GM23338 (cell line): Measurements from ENCODE around the gene ZNF324. TPM values are rescaled to one million over a fixed set of nuclear protein-coding genes. Genes with fewer than 3 reads are reported as not detected.

Source experiments
- ATAC-seq: fragments of 200-7000 bp; cut with Tn5 transposase; 3 replicates; pipeline ENCODE4 v1.9.1; 2020
- DNase-seq: peaks from one replicate; pipeline ENCODE4 v3.0.0-alpha.2; 2015; ENCODE audit warnings: low spot score
- H2AFZ ChIP-seq: fragments of 200-600 bp; sonication (generic); 2 replicates; pipeline ENCODE4 v1.8.0; 2016; ENCODE audit warnings: antibody characterized with exemption, mild to moderate bottlenecking, moderate library complexity
- H3F3A ChIP-seq: fragments of 200-600 bp; sonication (generic); replicated peaks from 2 replicates; pipeline ENCODE4 v1.8.0; 2017; ENCODE audit warnings: antibody characterized with exemption, mixed run types, low read depth
- H3K27ac ChIP-seq: fragments of 200-600 bp; sonication (generic); 2 replicates; pipeline ENCODE4 v1.6.1; 2016; ENCODE audit warnings: low read depth
- H3K27me3 ChIP-seq: fragments of 200-600 bp; sonication (generic); 2 replicates; pipeline ENCODE4 v1.8.0; 2016; ENCODE audit warnings: mild to moderate bottlenecking, mixed run types, moderate library complexity; ENCODE audit not compliant: insufficient read depth
- H3K36me3 ChIP-seq: fragments of 200-600 bp; sonication (generic); 2 replicates; pipeline ENCODE4 v1.8.0; 2016; ENCODE audit warnings: mild to moderate bottlenecking; ENCODE audit not compliant: insufficient read depth
- H3K4me1 ChIP-seq: fragments of 200-600 bp; sonication (generic); 2 replicates; pipeline ENCODE4 v1.8.0; 2016; ENCODE audit warnings: mild to moderate bottlenecking, moderate library complexity; ENCODE audit not compliant: insufficient read depth
- H3K4me2 ChIP-seq: fragments of 200-600 bp; sonication (generic); 2 replicates; pipeline ENCODE4 v1.7.1; 2017; ENCODE audit warnings: mixed run types
- H3K4me3 ChIP-seq: fragments of 200-600 bp; sonication (generic); 2 replicates; pipeline ENCODE4 v1.6.1; 2016; ENCODE audit warnings: mixed run types
- H3K79me2 ChIP-seq: fragments of 200-600 bp; sonication (generic); replicated peaks from 2 replicates; pipeline ENCODE4 v1.8.0; 2017; ENCODE audit warnings: mild to moderate bottlenecking; ENCODE audit not compliant: insufficient read depth
- H3K9me2 ChIP-seq: fragments of 200-600 bp; sonication (generic); 2 replicates; pipeline ENCODE4 v1.8.0; 2017; ENCODE audit not compliant: insufficient read depth
- H4K20me1 ChIP-seq: fragments of 200-600 bp; sonication (generic); replicated peaks from 2 replicates; pipeline ENCODE4 v1.8.0; 2017; ENCODE audit warnings: mild to moderate bottlenecking; ENCODE audit not compliant: insufficient read depth
- H3K27ac Mint-ChIP-seq: 2 replicates; pipeline ENCODE4 v1.8.0; 2020; ENCODE audit warnings: inconsistent platforms, mild to moderate bottlenecking, moderate library complexity, mixed read lengths
- H3K27me3 Mint-ChIP-seq: 3 replicates; pipeline ENCODE4 v1.8.0; 2022; ENCODE audit warnings: low read depth, mild to moderate bottlenecking, moderate library complexity, mixed read lengths, inconsistent platforms; ENCODE audit not compliant: insufficient read depth, poor library complexity
- H3K36me3 Mint-ChIP-seq: 3 replicates; pipeline ENCODE4 v1.8.0; 2021; ENCODE audit warnings: low read depth, mild to moderate bottlenecking, inconsistent platforms, moderate library complexity, mixed read lengths
- H3K4me1 Mint-ChIP-seq: 3 replicates; pipeline ENCODE4 v1.8.0; 2020; ENCODE audit warnings: mild to moderate bottlenecking, inconsistent platforms, mixed read lengths
- H3K4me3 Mint-ChIP-seq: 3 replicates; pipeline ENCODE4 v1.8.0; 2021; ENCODE audit warnings: moderate library complexity, mild to moderate bottlenecking, inconsistent platforms, mixed read lengths
- H3K9me3 Mint-ChIP-seq: 3 replicates; pipeline ENCODE4 v1.8.0; 2020; ENCODE audit warnings: moderate library complexity, mild to moderate bottlenecking, inconsistent platforms, mixed read lengths
- CREB1 ChIP-seq: fragments of 250-450 bp; sonication (Bioruptor Pico); IDR thresholded peaks from 2 replicates; pipeline ENCODE4 v1.5.0; 2020; ENCODE audit warnings: low read depth, mild to moderate bottlenecking, moderate library complexity
- CTCF ChIP-seq, 2 experiments: fragments of 200-600 bp in 1 of 2; sonication (generic) in 1 of 2; conservative IDR thresholded peaks; 2 replicates each; pipeline versions ENCODE4 v1.5.1 to v1.6.1; 2016 to 2017; ENCODE audit warnings: antibody characterized with exemption in 2 of 2, low read depth in 2 of 2, mild to moderate bottlenecking in 2 of 2, moderate library complexity in 1 of 2
- EZH2 ChIP-seq: fragments of 200-600 bp; sonication (generic); IDR thresholded peaks from one replicate; pipeline ENCODE4 v1.8.0; 2017; ENCODE audit warnings: antibody characterized with exemption, mild to moderate bottlenecking, low read depth; ENCODE audit not compliant: unreplicated experiment
- EZH2phosphoT487 ChIP-seq: fragments of 200-600 bp; sonication (generic); IDR thresholded peaks from one replicate; pipeline ENCODE4 v1.8.1; 2018; ENCODE audit warnings: antibody characterized with exemption; ENCODE audit not compliant: unreplicated experiment
- JUNB ChIP-seq: IDR thresholded peaks from one replicate; pipeline ENCODE4 v1.6.1; 2016; ENCODE audit warnings: antibody characterized with exemption; ENCODE audit not compliant: unreplicated experiment
- NANOG ChIP-seq: IDR thresholded peaks from 2 replicates; pipeline ENCODE4 v1.6.1; 2016; ENCODE audit warnings: antibody characterized with exemption, borderline replicate concordance
- STAT1 ChIP-seq: IDR thresholded peaks from one replicate; pipeline ENCODE4 v1.6.1; 2016; ENCODE audit warnings: antibody characterized with exemption; ENCODE audit not compliant: unreplicated experiment
- polyA plus RNA-seq: library from polyadenylated mRNA; unstranded; fragments of >200 nt; fragmentation: Nextera tagmentation; extraction: Ambion mirVana; gene quantifications from 2 replicates; pipeline ENCODE4 v1.2.1, GENCODE V29; 2016
- total RNA-seq: library from RNA; depleted of rRNA; stranded (reverse); fragments of >200 nt; shearing (Covaris generic); gene quantifications from 2 replicates; pipeline ENCODE4 v1.2.3, GENCODE V29; 2014
- TF ChIP-seq, protein P1 (sequence below): fragments of 250-450 bp; sonication (Bioruptor Pico); IDR thresholded peaks from 2 replicates; pipeline ENCODE4 v1.5.0; 2020; ENCODE audit warnings: mild to moderate bottlenecking, moderate library complexity
- TF ChIP-seq, protein P2 (sequence below): IDR thresholded peaks from one replicate; pipeline ENCODE4 v1.6.1; 2018; ENCODE audit warnings: antibody characterized with exemption; ENCODE audit not compliant: unreplicated experiment

ZNF324 gene
- total and polyA plus RNA-seq, 2 experiments from 2014 or later, result 3.9 to 15.0 TPM

- TF ChIP-seq, protein P1, sequence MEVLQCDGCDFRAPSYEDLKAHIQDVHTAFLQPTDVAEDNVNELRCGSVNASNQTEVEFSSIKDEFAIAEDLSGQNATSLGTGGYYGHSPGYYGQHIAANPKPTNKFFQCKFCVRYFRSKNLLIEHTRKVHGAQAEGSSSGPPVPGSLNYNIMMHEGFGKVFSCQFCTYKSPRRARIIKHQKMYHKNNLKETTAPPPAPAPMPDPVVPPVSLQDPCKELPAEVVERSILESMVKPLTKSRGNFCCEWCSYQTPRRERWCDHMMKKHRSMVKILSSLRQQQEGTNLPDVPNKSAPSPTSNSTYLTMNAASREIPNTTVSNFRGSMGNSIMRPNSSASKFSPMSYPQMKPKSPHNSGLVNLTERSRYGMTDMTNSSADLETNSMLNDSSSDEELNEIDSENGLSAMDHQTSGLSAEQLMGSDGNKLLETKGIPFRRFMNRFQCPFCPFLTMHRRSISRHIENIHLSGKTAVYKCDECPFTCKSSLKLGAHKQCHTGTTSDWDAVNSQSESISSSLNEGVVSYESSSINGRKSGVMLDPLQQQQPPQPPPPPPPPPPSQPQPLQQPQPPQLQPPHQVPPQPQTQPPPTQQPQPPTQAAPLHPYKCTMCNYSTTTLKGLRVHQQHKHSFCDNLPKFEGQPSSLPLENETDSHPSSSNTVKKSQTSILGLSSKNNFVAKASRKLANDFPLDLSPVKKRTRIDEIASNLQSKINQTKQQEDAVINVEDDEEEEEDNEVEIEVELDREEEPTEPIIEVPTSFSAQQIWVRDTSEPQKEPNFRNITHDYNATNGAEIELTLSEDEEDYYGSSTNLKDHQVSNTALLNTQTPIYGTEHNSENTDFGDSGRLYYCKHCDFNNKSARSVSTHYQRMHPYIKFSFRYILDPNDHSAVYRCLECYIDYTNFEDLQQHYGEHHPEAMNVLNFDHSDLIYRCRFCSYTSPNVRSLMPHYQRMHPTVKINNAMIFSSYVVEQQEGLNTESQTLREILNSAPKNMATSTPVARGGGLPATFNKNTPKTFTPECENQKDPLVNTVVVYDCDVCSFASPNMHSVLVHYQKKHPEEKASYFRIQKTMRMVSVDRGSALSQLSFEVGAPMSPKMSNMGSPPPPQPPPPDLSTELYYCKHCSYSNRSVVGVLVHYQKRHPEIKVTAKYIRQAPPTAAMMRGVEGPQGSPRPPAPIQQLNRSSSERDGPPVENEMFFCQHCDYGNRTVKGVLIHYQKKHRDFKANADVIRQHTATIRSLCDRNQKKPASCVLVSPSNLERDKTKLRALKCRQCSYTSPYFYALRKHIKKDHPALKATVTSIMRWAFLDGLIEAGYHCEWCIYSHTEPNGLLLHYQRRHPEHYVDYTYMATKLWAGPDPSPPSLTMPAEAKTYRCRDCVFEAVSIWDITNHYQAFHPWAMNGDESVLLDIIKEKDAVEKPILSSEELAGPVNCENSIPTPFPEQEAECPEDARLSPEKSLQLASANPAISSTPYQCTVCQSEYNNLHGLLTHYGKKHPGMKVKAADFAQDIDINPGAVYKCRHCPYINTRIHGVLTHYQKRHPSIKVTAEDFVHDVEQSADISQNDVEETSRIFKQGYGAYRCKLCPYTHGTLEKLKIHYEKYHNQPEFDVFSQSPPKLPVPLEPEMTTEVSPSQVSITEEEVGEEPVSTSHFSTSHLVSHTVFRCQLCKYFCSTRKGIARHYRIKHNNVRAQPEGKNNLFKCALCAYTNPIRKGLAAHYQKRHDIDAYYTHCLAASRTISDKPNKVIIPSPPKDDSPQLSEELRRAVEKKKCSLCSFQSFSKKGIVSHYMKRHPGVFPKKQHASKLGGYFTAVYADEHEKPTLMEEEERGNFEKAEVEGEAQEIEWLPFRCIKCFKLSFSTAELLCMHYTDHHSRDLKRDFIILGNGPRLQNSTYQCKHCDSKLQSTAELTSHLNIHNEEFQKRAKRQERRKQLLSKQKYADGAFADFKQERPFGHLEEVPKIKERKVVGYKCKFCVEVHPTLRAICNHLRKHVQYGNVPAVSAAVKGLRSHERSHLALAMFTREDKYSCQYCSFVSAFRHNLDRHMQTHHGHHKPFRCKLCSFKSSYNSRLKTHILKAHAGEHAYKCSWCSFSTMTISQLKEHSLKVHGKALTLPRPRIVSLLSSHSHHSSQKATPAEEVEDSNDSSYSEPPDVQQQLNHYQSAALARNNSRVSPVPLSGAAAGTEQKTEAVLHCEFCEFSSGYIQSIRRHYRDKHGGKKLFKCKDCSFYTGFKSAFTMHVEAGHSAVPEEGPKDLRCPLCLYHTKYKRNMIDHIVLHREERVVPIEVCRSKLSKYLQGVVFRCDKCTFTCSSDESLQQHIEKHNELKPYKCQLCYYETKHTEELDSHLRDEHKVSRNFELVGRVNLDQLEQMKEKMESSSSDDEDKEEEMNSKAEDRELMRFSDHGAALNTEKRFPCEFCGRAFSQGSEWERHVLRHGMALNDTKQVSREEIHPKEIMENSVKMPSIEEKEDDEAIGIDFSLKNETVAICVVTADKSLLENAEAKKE (CRISPR knock-in tag), result no peak
- TF ChIP-seq CREB1 (CRISPR knock-in tag) (no peak), STAT1 (no peak), NANOG (no peak), EZH2phosphoT487 (no peak), EZH2 (no peak), CTCF (conservative IDR thresholded peaks at IDR 0.05; ENCODE audit: low read depth in 2 of 2) (no peak)
These were observed 11.0 kb downstream of the ZNF324 start (continued) for GRCh38 chr19:58477871-58478270.

- peaks cover 4% of the 10 kb centered on the region; the same call in 1 of the 2 replicates for H3K4me1 ChIP-seq
- Mint-ChIP-seq H3K36me3 (peaks cover 2% of the 10 kb centered on the region; the same call in 1 of the 3 replicates), H3K9me3 (no peaks in the 10 kb centered on the region; the same call in 2 of the 3 replicates), H3K4me1 (peaks cover 10% of the 10 kb centered on the region), H3K27me3 (peaks cover 20% of the 10 kb centered on the region), H3K4me3 (no peak overlapping the region), H3K27ac (no peak overlapping the region)
- H3K4me2 ChIP-seq, result no peak overlapping the region
- DNase-seq (no peak), ATAC-seq (no peak)
- no peaks in the 10 kb centered on the region for H3K79me2 ChIP-seq
- H3K4me3 ChIP-seq, result no peak overlapping the region
- no peaks in the 10 kb centered on the region for H3K27me3 ChIP-seq
- no peaks in the 10 kb centered on the region for H3K36me3 ChIP-seq
- H4K20me1 ChIP-seq, result no peaks in the 10 kb centered on the region; the same call in 1 of the 2 replicates
- no peaks in the 10 kb centered on the region for H3K9me2 ChIP-seq
- peaks cover 11% of the 10 kb centered on the region for H3F3A ChIP-seq
- no peak overlapping the region for H3K27ac ChIP-seq
- no peak overlapping the region for H2AFZ ChIP-seq
- TF ChIP-seq, protein P2, sequence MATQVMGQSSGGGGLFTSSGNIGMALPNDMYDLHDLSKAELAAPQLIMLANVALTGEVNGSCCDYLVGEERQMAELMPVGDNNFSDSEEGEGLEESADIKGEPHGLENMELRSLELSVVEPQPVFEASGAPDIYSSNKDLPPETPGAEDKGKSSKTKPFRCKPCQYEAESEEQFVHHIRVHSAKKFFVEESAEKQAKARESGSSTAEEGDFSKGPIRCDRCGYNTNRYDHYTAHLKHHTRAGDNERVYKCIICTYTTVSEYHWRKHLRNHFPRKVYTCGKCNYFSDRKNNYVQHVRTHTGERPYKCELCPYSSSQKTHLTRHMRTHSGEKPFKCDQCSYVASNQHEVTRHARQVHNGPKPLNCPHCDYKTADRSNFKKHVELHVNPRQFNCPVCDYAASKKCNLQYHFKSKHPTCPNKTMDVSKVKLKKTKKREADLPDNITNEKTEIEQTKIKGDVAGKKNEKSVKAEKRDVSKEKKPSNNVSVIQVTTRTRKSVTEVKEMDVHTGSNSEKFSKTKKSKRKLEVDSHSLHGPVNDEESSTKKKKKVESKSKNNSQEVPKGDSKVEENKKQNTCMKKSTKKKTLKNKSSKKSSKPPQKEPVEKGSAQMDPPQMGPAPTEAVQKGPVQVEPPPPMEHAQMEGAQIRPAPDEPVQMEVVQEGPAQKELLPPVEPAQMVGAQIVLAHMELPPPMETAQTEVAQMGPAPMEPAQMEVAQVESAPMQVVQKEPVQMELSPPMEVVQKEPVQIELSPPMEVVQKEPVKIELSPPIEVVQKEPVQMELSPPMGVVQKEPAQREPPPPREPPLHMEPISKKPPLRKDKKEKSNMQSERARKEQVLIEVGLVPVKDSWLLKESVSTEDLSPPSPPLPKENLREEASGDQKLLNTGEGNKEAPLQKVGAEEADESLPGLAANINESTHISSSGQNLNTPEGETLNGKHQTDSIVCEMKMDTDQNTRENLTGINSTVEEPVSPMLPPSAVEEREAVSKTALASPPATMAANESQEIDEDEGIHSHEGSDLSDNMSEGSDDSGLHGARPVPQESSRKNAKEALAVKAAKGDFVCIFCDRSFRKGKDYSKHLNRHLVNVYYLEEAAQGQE, result no peak
- TF ChIP-seq JUNB, result no peak
- TF ChIP-seq CREB1 (CRISPR knock-in tag), result no peak
These were observed 12.4 kb downstream of the ZNF324 start for GRCh38 chr19:58479303-58479702.
